ENCODE data around the gene LGALS7. TPM values are rescaled to one million over a fixed set of nuclear protein-coding genes. Genes with fewer than 3 reads are reported as not detected.

Gene LGALS7
- total RNA-seq, 4 donors from 2014 or later = not detected

DNA sequence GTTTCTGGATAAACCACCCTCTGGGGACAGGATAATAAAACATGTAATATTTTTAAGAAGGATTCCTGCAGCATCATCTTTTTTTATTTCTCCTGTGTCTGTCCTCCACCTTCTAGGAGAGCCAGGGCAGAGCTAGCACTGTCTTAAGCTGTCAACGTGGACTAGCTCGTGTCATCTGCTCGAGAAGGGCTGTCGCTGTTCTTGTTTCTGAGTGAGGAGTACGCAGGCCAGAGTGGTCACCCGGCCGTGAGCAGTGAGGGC is 42.9 kb downstream of the LGALS7 start:
- Histone ChIP-seq H3K4me3 (no peak overlapping the region), H3K9me3 (no peaks in the 10 kb centered on the region), H3K36me3 (peaks cover 36 to 70% (median 63%) of the 10 kb centered on the region in 4 donors), H3K4me1 (peaks cover 44 to 83% (median 60%) of the 10 kb centered on the region in 4 donors), H3K27ac (replicated peaks in 1 of 4) (peak overlapping the region in 3 of 4 donors; percentile 64 to 77 (median 72)), H3K27me3 (no peaks in the 10 kb centered on the region)
- intact Hi-C loops (cut with DNase I) = loop anchor here (5.0 kb wide), 1 partner anchor 107 kb away; no protein-coding TSS in a partner anchor
- WGBS = 86% methylated on average over 7 of the region's 7 CpGs
- TF ChIP-seq POLR2A (IDR thresholded peaks at IDR 0.05; ENCODE audit: low read depth) (no peak), EP300 (IDR thresholded peaks at IDR 0.05) (no peak), POLR2AphosphoS5 (IDR thresholded peaks at IDR 0.05) (no peak)
- TF ChIP-seq, protein P1, sequence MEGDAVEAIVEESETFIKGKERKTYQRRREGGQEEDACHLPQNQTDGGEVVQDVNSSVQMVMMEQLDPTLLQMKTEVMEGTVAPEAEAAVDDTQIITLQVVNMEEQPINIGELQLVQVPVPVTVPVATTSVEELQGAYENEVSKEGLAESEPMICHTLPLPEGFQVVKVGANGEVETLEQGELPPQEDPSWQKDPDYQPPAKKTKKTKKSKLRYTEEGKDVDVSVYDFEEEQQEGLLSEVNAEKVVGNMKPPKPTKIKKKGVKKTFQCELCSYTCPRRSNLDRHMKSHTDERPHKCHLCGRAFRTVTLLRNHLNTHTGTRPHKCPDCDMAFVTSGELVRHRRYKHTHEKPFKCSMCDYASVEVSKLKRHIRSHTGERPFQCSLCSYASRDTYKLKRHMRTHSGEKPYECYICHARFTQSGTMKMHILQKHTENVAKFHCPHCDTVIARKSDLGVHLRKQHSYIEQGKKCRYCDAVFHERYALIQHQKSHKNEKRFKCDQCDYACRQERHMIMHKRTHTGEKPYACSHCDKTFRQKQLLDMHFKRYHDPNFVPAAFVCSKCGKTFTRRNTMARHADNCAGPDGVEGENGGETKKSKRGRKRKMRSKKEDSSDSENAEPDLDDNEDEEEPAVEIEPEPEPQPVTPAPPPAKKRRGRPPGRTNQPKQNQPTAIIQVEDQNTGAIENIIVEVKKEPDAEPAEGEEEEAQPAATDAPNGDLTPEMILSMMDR (IDR thresholded peaks at IDR 0.05) = no peak
- DNase-seq (ENCODE audit: extremely low spot score) = no peak

DNA sequence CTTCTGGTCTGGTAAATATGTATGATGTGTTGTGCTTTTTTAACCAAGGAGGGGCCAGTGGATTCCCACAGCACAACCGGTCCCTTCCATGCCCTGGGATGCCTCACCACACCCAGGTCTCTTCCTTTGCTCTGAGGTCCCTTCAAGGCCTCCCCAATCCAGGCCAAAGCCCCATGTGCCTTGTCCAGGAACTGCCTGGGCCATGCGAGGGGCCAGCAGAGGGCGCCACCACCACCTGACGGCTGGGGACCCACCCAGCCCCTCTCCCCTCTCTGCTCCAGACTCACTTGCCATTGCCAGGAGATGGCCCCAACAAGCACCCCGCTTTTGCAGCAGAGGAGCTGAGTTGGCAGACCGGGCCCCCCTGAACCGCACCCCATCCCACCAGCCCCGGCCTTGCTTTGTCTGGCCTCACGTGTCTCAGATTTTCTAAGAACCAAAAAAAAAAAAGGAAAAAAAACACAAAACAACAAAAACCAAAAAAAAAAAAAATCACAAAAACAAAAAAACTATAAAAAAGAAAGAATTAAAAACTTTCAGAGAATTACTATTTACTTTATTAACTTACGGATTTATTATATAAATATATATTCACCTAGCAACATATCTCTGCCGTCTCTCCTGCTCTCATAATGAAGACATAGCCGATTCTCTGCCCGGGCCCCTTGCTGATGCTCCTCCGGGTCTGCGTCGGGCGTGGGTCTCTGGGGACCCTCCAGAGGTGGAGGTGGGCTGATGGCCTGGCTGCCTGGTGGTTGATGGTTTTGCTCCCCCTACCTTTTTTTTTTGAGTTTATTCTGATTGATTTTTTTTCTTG is 43.5 kb downstream of the LGALS7 start:
- Histone ChIP-seq H3K27ac (replicated peaks in 1 of 4) (peak overlapping the region; percentile 54 to 72 (median 62)), H3K36me3 (peaks cover 41 to 75% (median 68%) of the 10 kb centered on the region in 4 donors)

DNA sequence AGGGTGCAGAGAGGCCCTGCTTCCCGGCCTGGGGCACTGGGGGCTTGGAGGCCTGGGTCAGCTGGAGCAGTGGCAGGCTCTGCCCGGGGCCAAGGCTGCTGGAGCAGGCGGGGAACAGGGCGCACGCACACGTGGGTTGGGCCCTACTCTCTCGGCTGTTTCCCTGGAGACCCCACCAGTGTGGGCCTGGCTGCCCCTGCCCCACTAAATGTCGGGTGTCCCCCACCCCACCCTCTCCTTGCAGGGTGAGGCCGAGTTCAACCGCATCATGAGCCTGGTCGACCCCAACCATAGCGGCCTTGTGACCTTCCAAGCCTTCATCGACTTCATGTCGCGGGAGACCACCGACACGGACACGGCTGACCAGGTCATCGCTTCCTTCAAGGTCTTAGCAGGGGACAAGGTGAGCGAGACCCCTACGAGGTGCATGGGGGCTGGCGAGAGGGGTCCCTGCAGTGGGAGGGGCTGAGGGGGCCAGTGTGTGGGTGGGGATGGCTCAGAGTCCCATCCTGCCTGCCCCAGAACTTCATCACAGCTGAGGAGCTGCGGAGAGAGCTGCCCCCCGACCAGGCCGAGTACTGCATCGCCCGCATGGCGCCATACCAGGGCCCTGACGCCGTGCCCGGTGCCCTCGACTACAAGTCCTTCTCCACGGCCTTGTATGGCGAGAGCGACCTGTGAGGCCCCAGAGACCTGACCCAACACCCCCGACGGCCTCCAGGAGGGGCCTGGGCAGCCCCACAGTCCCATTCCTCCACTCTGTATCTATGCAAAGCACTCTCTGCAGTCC is 44.4 kb downstream of the LGALS7 start:
- WGBS = 84% methylated on average over 20 of the region's 37 CpGs
- intact Hi-C loops (cut with DNase I) = no loop called here
- TF ChIP-seq, protein P1 (IDR thresholded peaks at IDR 0.05) = no peak
- TF ChIP-seq POLR2A (IDR thresholded peaks at IDR 0.05; ENCODE audit: low read depth) (no peak), POLR2AphosphoS5 (IDR thresholded peaks at IDR 0.05) (no peak), EP300 (IDR thresholded peaks at IDR 0.05) (no peak)
- no peaks in the 10 kb centered on the region for H3K9me3 ChIP-seq
- peaks cover 41 to 74% (median 54%) of the 10 kb centered on the region in 4 donors for H3K4me1 ChIP-seq
- H3K27me3 ChIP-seq = no peaks in the 10 kb centered on the region
- peak overlapping the region; percentile 54 to 72 (median 62) for H3K27ac ChIP-seq (replicated peaks in 1 of 4)
- no peak for DNase-seq (ENCODE audit: extremely low spot score)
- H3K4me3 ChIP-seq = no peak overlapping the region
- peaks cover 50 to 85% (median 78%) of the 10 kb centered on the region in 4 donors for H3K36me3 ChIP-seq

More for the DNA sequence above, 43.5 kb downstream of the LGALS7 start:
- WGBS = 68% methylated on average over 17 of the region's 17 CpGs
- no peak overlapping the region for H3K4me3 ChIP-seq
- no peaks in the 10 kb centered on the region for H3K9me3 ChIP-seq
- no peak for DNase-seq (ENCODE audit: extremely low spot score)
- TF ChIP-seq, protein P1 (IDR thresholded peaks at IDR 0.05) = peak; percentile 65 to 82 (median 75)
- TF ChIP-seq POLR2A (IDR thresholded peaks at IDR 0.05; ENCODE audit: low read depth) = no peak
- peak in 1 of 2 donors; percentile 8 for TF ChIP-seq POLR2AphosphoS5 (IDR thresholded peaks at IDR 0.05)
- H3K4me1 ChIP-seq = peaks cover 41 to 78% (median 59%) of the 10 kb centered on the region in 4 donors
- no peaks in the 10 kb centered on the region for H3K27me3 ChIP-seq
- intact Hi-C loops (cut with DNase I) = loop anchor here (5.0 kb wide), 1 partner anchor 107 kb away; no protein-coding TSS in a partner anchor

DNA sequence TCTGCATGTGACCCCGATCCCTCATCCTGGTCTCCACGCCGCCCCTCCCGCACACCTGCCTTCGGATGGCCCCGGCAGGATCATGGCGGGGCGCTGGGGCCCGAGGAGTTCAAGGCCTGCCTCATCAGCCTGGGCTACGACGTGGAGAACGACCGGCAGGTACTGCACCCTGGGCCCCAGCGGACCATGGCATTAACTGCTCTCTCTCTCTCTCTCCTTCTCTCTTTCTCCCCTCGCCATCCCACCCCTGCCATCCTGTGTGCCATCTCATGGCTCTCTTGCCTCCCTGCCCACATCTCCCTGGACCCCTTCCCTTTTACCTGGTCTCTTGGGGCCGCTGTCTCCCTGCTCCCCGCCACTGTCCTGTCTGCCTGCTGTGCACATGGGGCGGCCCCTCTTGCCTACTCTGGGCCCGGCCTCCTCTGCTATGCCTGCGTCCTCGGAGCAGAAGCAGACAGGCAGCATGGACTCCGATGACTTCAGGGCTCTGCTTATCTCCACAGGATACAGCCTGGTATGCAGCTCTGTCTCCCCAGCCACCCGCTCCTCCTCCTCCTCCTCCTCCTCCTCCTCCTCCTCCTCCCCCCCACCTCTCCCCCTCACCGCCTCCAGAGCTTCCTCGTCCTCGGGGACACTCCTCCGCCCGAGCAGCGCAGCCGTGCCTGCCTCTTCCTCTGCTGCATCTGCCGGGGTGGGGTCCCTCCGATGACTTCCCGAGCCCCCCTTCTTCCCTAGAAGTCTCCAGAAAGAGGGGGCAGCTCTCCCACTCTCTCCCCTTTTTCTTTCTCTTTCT is 45.3 kb downstream of the LGALS7 start:
- Histone ChIP-seq H3K36me3 (peaks cover 59 to 93% (median 86%) of the 10 kb centered on the region in 4 donors), H3K4me1 (peaks cover 39 to 68% (median 48%) of the 10 kb centered on the region in 4 donors), H3K27ac (replicated peaks in 1 of 4) (peak overlapping the region; percentile 54 to 72 (median 62)), H3K9me3 (no peaks in the 10 kb centered on the region), H3K27me3 (no peaks in the 10 kb centered on the region), H3K4me3 (no peak overlapping the region)
- DNase-seq (ENCODE audit: extremely low spot score) = no peak
- WGBS = 73% methylated on average over 28 of the region's 33 CpGs
- TF ChIP-seq EP300 (IDR thresholded peaks at IDR 0.05) (no peak), POLR2AphosphoS5 (IDR thresholded peaks at IDR 0.05) (peak in 1 of 2 donors; percentile 10), POLR2A (IDR thresholded peaks at IDR 0.05; ENCODE audit: low read depth) (no peak)
- TF ChIP-seq, protein P1 (IDR thresholded peaks at IDR 0.05) = no peak
- intact Hi-C loops (cut with DNase I) = no loop called here
